Measurements from ENCODE around the gene GOLT1A. TPM values are rescaled to one million over a fixed set of nuclear protein-coding genes. Genes with fewer than 3 reads are reported as not detected.
"Not testable (repeated sequence)": the region's sequence is repeated elsewhere in the genome, so short reads cannot be mapped to it uniquely, and the experiment has no call there.

The GOLT1A gene
- total RNA-seq, 1 donor from 2014 or later: not detected

- no peak for DNase-seq
Observed at GRCh38 chr1:204248954-204249353, 35.2 kb upstream of the GOLT1A start.

- no peak for DNase-seq
Observed at GRCh38 chr1:204246876-204247275, 33.1 kb upstream of the GOLT1A start.

- DNase-seq: no peak
Observed at GRCh38 chr1:204242920-204243319, 29.1 kb upstream of the GOLT1A start.

GRCh38 chr1:204241914-204242313 is 28.1 kb upstream of the GOLT1A start:
- DNase-seq: no peak

- no peak for DNase-seq
Observed at GRCh38 chr1:204241050-204241449, 27.3 kb upstream of the GOLT1A start.

- no peak for DNase-seq
Observed at GRCh38 chr1:204240233-204240632, 26.4 kb upstream of the GOLT1A start.

GRCh38 chr1:204239401-204239800 is 25.6 kb upstream of the GOLT1A start:
- DNase-seq: not testable (repeated sequence)

GRCh38 chr1:204238520-204238919 is 24.7 kb upstream of the GOLT1A start:
- DNase-seq: not testable (repeated sequence)

- DNase-seq: not testable (repeated sequence)
Observed at GRCh38 chr1:204237515-204237914, 23.7 kb upstream of the GOLT1A start.

GRCh38 chr1:204232526-204232925 is 18.7 kb upstream of the GOLT1A start:
- DNase-seq: peak; percentile 17

- DNase-seq: no peak
Observed at GRCh38 chr1:204230211-204230610, 16.4 kb upstream of the GOLT1A start.

GRCh38 chr1:204228896-204229295 is 15.1 kb upstream of the GOLT1A start:
- no peak for DNase-seq

- no peak for DNase-seq
Observed at GRCh38 chr1:204227996-204228785, 14.4 kb upstream of the GOLT1A start.

GRCh38 chr1:204227351-204227750 is 13.6 kb upstream of the GOLT1A start:
- DNase-seq: no peak

- DNase-seq: no peak
Observed at GRCh38 chr1:204225841-204226735, 12.3 kb upstream of the GOLT1A start.

- DNase-seq: no peak
Observed at GRCh38 chr1:204224655-204225054, 10.9 kb upstream of the GOLT1A start.

GRCh38 chr1:204223129-204223860 is 9.5 kb upstream of the GOLT1A start:
- DNase-seq: no peak

- DNase-seq: no peak
Observed at GRCh38 chr1:204222764-204223055, 8.9 kb upstream of the GOLT1A start.

- DNase-seq: no peak
Observed at GRCh38 chr1:204222006-204222763, 8.4 kb upstream of the GOLT1A start.

GRCh38 chr1:204221271-204221670 is 7.5 kb upstream of the GOLT1A start:
- DNase-seq: no peak

- DNase-seq: no peak
Observed at GRCh38 chr1:204219971-204220616, 6.3 kb upstream of the GOLT1A start.

GRCh38 chr1:204218552-204218951 is 4.8 kb upstream of the GOLT1A start:
- DNase-seq: no peak

All from skin of body (tissue), 2 donors.